Keratinocyte (primary cell): ENCODE data around the gene NLRP3. TPM values are rescaled to one million over a fixed set of nuclear protein-coding genes. Genes with fewer than 3 reads are reported as not detected.
"Not testable (repeated sequence)": the region's sequence is repeated elsewhere in the genome, so short reads cannot be mapped to it uniquely, and the experiment has no call there.

Source experiments
- DNase-seq: peaks from one replicate; pipeline ENCODE4 v3.0.0-alpha.2; 2011; ENCODE audit warnings: low read depth, missing footprints, low spot score
- FAIRE-seq: peaks from 2 replicates; lab custom pipeline; 2011; peaks lifted over from hg19 to GRCh38; lab: Jason Lieb, UNC
- H2AFZ ChIP-seq: 2 replicates; pipeline ENCODE4 v1.6.0; 2012; ENCODE audit warnings: low read length, control low read depth, inconsistent platforms; ENCODE audit not compliant: control insufficient read depth
- H3K27ac ChIP-seq: 2 replicates; pipeline ENCODE4 v1.5.1; 2011; ENCODE audit warnings: low read length; ENCODE audit not compliant: control insufficient read depth, insufficient read depth
- H3K27me3 ChIP-seq: 3 replicates; pipeline ENCODE4 v1.6.0; 2011; ENCODE audit warnings: low read length; ENCODE audit not compliant: control insufficient read depth, insufficient read depth; ENCODE audit errors: extremely low read depth
- H3K36me3 ChIP-seq, 2 experiments: 2 replicates in 1 of 2; 3 replicates in 1 of 2; pipeline ENCODE4 v1.5.1; 2011; ENCODE audit warnings: low read length in 2 of 2, mild to moderate bottlenecking in 1 of 2; ENCODE audit not compliant: control insufficient read depth in 2 of 2, insufficient read depth in 2 of 2; ENCODE audit errors: extremely low read depth in 1 of 2
- H3K4me1 ChIP-seq: 3 replicates; pipeline ENCODE4 v1.5.1; 2011; ENCODE audit warnings: low read length; ENCODE audit not compliant: control insufficient read depth, insufficient read depth; ENCODE audit errors: extremely low read depth
- H3K4me2 ChIP-seq: 3 replicates; pipeline ENCODE4 v1.6.0; 2011; ENCODE audit warnings: low read depth, low read length; ENCODE audit not compliant: control insufficient read depth, insufficient read depth; ENCODE audit errors: extremely low read depth
- H3K4me3 ChIP-seq, 3 experiments: fragments of 200-600 bp in 1 of 3; sonication (generic) in 1 of 3; 2 replicates in 2 of 3; 3 replicates in 1 of 3; pipeline ENCODE4 v1.5.1; 2011 to 2016; ENCODE audit warnings: low read length in 3 of 3, mild to moderate bottlenecking in 3 of 3, control low read depth in 2 of 3, inconsistent platforms in 1 of 3, low read depth in 1 of 3, mixed read lengths in 1 of 3, mixed run types in 1 of 3, moderate library complexity in 1 of 3; ENCODE audit not compliant: control insufficient read depth in 2 of 3, insufficient read depth in 2 of 3; ENCODE audit errors: extremely low read depth in 1 of 3
- H3K79me2 ChIP-seq: 2 replicates; pipeline ENCODE4 v1.6.0; 2012; ENCODE audit warnings: low read length; ENCODE audit not compliant: control insufficient read depth, insufficient read depth
- H3K9ac ChIP-seq: 3 replicates; pipeline ENCODE4 v1.6.0; 2011; ENCODE audit warnings: low read length; ENCODE audit not compliant: control insufficient read depth, insufficient read depth; ENCODE audit errors: extremely low read depth
- H3K9me1 ChIP-seq: 3 replicates; pipeline ENCODE4 v1.6.0; 2011; ENCODE audit warnings: low read length; ENCODE audit not compliant: control insufficient read depth, insufficient read depth; ENCODE audit errors: extremely low read depth
- H3K9me3 ChIP-seq: 2 replicates; pipeline ENCODE4 v1.5.1; 2012; ENCODE audit warnings: low read depth, low read length; ENCODE audit not compliant: control insufficient read depth
- H4K20me1 ChIP-seq: 3 replicates; pipeline ENCODE4 v1.6.0; 2011; ENCODE audit warnings: low read length; ENCODE audit not compliant: control insufficient read depth, insufficient read depth; ENCODE audit errors: extremely low read depth
- CTCF ChIP-seq, 3 experiments: IDR thresholded peaks in 1 of 3; conservative IDR thresholded peaks in 1 of 3; optimal IDR thresholded peaks in 1 of 3; 2 replicates in 2 of 3; 3 replicates in 1 of 3; pipeline versions ENCODE3 to v1.5.1; 2011; ENCODE audit warnings: low read length in 3 of 3, mild to moderate bottlenecking in 3 of 3, moderate library complexity in 2 of 3, control low read depth in 1 of 3, inconsistent platforms in 1 of 3; ENCODE audit not compliant: insufficient read depth in 2 of 3; ENCODE audit errors: extremely low read depth in 1 of 3
- EZH2 ChIP-seq: IDR thresholded peaks from one replicate; pipeline ENCODE4 v1.6.1; 2012; ENCODE audit warnings: inconsistent platforms, mild to moderate bottlenecking, low read length, moderate library complexity
- dilution Hi-C: fragments of 300-500 bp; cut with MboI; formaldehyde crosslinking; loops from one replicate; pipeline ENCODE4 v1.7.0; 2020; ENCODE audit warnings: low sequenced_read_pairs; ENCODE audit not compliant: extremely low pct_ligation_motif_present
- polyA plus RNA-seq, 5 experiments: library from polyadenylated mRNA; depleted of rRNA in 3 of 5; stranded (reverse) in 3 of 5; stranded (forward) in 1 of 5; unstranded in 1 of 5; fragments of >200 nt; gene quantifications; 1 replicate in 1 of 5; 2 replicates in 3 of 5; 3 replicates in 1 of 5; pipeline versions ENCODE4 v1.2.1 to v1.2.3, GENCODE V29; 2011 to 2012; ENCODE audit warnings: missing spikeins in 2 of 5, low read depth in 1 of 5, low replicate concordance in 1 of 5

Gene NLRP3
- polyA plus RNA-seq, 1 donor (not counting 4 experiments of a cell fraction or from before 2014, with no cell fraction given), result 0.03 TPM

DNA sequence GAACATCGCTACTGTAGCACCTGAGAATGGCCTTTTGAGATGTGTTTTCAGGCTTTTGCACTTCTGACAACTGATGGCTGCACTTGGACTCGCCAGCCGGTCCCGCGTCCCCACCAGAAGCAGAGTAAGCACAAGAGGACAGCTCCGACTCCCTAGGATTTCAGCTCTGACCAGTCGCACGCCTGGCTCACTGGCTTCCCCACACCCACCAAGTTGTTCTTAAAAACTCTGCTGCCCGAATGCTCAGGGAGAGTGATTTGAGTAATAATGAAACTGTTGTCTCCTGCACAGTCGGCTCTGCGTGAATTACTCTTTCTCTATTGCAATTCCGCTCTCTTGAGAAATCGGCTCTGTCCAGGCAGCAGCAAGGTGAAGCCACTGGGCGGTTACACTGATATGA, 40.2 kb upstream of the NLRP3 start:
- no peak overlapping the region for H2AFZ ChIP-seq
- H3K4me3 ChIP-seq, result no peak overlapping the region
- no peak for FAIRE-seq
- no peaks in the 10 kb centered on the region for H3K27me3 ChIP-seq
- H3K9ac ChIP-seq, result no peak overlapping the region
- dilution Hi-C loops, result no loop called here
- H3K4me1 ChIP-seq, result no peaks in the 10 kb centered on the region
- H3K9me3 ChIP-seq, result no peaks in the 10 kb centered on the region
- H3K27ac ChIP-seq, result no peak overlapping the region
- no peaks in the 10 kb centered on the region for H3K79me2 ChIP-seq
- no peaks in the 10 kb centered on the region for H3K36me3 ChIP-seq
- TF ChIP-seq EZH2, result no peak
- TF ChIP-seq CTCF (optimal IDR thresholded peaks at IDR 0.05 in 1 of 3, IDR thresholded peaks at IDR 0.05 in 1 of 3, conservative IDR thresholded peaks at IDR 0.05 in 1 of 3; ENCODE audit: extremely low read depth in 1 of 3, insufficient read depth in 2 of 3, low read length in 3 of 3), result no peak
- no peaks in the 10 kb centered on the region for H3K9me1 ChIP-seq
- no peak for DNase-seq
- no peaks in the 10 kb centered on the region for H4K20me1 ChIP-seq
- H3K4me2 ChIP-seq, result no peak overlapping the region

DNA sequence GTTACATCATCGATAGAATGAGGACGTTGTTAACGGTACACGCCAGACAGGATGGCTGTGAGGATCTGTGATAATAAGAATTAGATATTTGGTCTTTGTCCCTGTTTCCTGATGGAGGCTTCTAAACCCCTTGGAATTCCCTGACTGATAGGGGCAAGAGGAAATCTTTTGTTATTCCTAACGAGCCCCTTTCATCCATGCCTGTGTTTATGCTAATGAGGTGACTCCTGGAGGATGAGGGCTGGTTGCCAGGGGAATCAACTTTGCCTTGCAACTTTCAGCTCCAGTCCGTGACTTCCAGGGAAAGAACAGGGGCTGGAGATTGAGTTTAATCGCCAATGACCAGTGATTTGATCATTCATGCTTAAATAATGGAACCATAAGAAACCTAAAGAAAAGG, 39.3 kb upstream of the NLRP3 start:
- FAIRE-seq (no peak), DNase-seq (no peak)
- H3K4me2 ChIP-seq, result no peak overlapping the region
- H3K9me3 ChIP-seq, result no peaks in the 10 kb centered on the region
- TF ChIP-seq CTCF (optimal IDR thresholded peaks at IDR 0.05 in 1 of 3, IDR thresholded peaks at IDR 0.05 in 1 of 3, conservative IDR thresholded peaks at IDR 0.05 in 1 of 3; ENCODE audit: extremely low read depth in 1 of 3, insufficient read depth in 2 of 3, low read length in 3 of 3), result no peak
- TF ChIP-seq EZH2, result no peak
- dilution Hi-C loops, result no loop called here
- H2AFZ ChIP-seq, result no peak overlapping the region
- H4K20me1 ChIP-seq, result no peaks in the 10 kb centered on the region
- no peaks in the 10 kb centered on the region for H3K36me3 ChIP-seq
- H3K9ac ChIP-seq, result no peak overlapping the region
- no peak overlapping the region for H3K27ac ChIP-seq
- H3K79me2 ChIP-seq, result no peaks in the 10 kb centered on the region
- H3K27me3 ChIP-seq, result no peaks in the 10 kb centered on the region
- no peak overlapping the region for H3K4me3 ChIP-seq
- no peaks in the 10 kb centered on the region for H3K9me1 ChIP-seq
- no peaks in the 10 kb centered on the region for H3K4me1 ChIP-seq

DNA sequence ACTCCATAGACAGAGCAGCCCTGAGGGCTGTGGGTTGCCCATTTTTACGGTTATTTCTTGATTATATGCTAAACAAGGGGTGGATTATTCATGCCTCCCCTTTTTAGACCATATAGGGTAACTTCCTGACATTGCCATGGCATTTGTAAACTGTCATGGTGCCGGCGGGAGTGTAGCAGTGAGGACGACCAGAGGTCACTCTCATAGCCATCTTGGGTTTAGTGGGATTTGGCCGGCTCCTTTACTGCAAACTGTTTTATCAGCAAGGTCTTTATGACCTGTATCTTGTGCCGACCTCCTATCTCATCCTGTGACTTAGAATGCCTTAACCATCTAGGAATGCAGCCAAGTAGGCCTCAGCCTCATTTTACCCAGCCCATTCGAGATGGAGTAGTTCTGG, 38.3 kb upstream of the NLRP3 start:
- H3K27ac ChIP-seq, H4K20me1 ChIP-seq, H3K4me3 ChIP-seq, H3K36me3 ChIP-seq, H3K4me1 ChIP-seq, H3K4me2 ChIP-seq, H2AFZ ChIP-seq, H3K9ac ChIP-seq, dilution Hi-C loops, DNase-seq, H3K9me3 ChIP-seq, FAIRE-seq, H3K9me1 ChIP-seq, H3K27me3 ChIP-seq, H3K79me2 ChIP-seq: not testable (repeated sequence)
